Measurements from ENCODE around the gene CACNB2. TPM values are rescaled to one million over a fixed set of nuclear protein-coding genes. Genes with fewer than 3 reads are reported as not detected.
"Not testable (repeated sequence)": the region's sequence is repeated elsewhere in the genome, so short reads cannot be mapped to it uniquely, and the experiment has no call there.

Gene CACNB2
- total and polyA plus RNA-seq, 2 donors (not counting 3 experiments of a cell fraction or from before 2014, with no cell fraction given): not detected

DNA sequence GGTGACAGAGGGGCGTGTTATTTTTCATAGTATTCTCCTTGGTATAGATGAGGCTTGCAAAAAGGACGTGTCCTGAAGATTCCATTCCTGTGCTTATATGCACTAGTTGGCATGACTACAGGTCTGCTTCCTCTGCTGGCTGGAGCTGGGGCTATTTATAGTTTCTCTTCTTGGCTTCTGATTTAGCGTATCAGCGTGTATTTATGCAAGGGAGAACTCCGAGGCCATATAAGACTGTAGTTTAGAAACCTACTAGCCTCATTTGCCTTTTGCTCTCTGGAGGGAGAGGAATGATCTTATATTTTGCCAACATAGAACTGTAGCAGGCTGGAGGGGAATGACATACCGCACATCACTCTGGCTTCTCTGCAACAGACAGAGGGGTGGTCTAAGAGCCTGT is 39.7 kb downstream of the CACNB2 start:
- CTCF ChIA-PET: no interaction called here
- dilution Hi-C loops (cut with MboI; ENCODE audit: extremely low pct_ligation_motif_present, low sequenced_read_pairs): no loop called here

GRCh38 chr10:18181382-18181781 is 41.2 kb downstream of the CACNB2 start:
- H2AFZ ChIP-seq (ENCODE audit: low read depth, low read length); H3K9me1 ChIP-seq (replicated peaks; ENCODE audit: control insufficient read depth, extremely low read depth, insufficient read depth, low read length); POLR2A ChIA-PET; H3K27ac ChIP-seq (ENCODE audit: insufficient read depth, low read depth, low read length); H3K79me2 ChIP-seq (ENCODE audit: control insufficient read depth, insufficient read depth, low read length); DNase-seq (ENCODE audit: low read depth, low spot score); H3K4me1 ChIP-seq (ENCODE audit: control insufficient read depth, extremely low read depth, insufficient read depth, low read length); H3K9ac ChIP-seq (replicated peaks; ENCODE audit: extremely low read depth, insufficient read depth, low read length); H3K36me3 ChIP-seq (ENCODE audit: control insufficient read depth in 2 of 2, extremely low read depth in 1 of 2, insufficient read depth in 2 of 2, low read length in 2 of 2); H3K4me2 ChIP-seq (ENCODE audit: insufficient read depth, low read length); H3K4me3 ChIP-seq (replicated peaks in 1 of 3; ENCODE audit: insufficient read depth in 1 of 3, low read depth in 1 of 3, low read length in 3 of 3); CTCF ChIA-PET; dilution Hi-C loops (cut with MboI; ENCODE audit: extremely low pct_ligation_motif_present, low sequenced_read_pairs); H4K20me1 ChIP-seq (replicated peaks; ENCODE audit: control insufficient read depth, extremely low read depth, insufficient read depth, low read length); FAIRE-seq; H3K9me3 ChIP-seq (replicated peaks; ENCODE audit: control insufficient read depth, insufficient read depth, low read length); intact Hi-C loops (cut with micrococcal nuclease); BruUV-seq (replicated peaks); H3K27me3 ChIP-seq (ENCODE audit: control insufficient read depth in 2 of 2, insufficient read depth in 2 of 2, low read length in 2 of 2): not testable (repeated sequence)

More for the DNA sequence above, 39.7 kb downstream of the CACNB2 start:
- no peaks in the 10 kb centered on the region for H3K9me1 ChIP-seq (replicated peaks; ENCODE audit: control insufficient read depth, extremely low read depth, insufficient read depth, low read length)
- H3K27ac ChIP-seq (ENCODE audit: insufficient read depth, low read depth, low read length): no peak overlapping the region
- no TSS peak for BruUV-seq (replicated peaks)
- intact Hi-C loops (cut with micrococcal nuclease): no loop called here
- no peak overlapping the region for H3K9ac ChIP-seq (replicated peaks; ENCODE audit: extremely low read depth, insufficient read depth, low read length)
- FAIRE-seq: no peak
- no peaks in the 10 kb centered on the region for H3K79me2 ChIP-seq (ENCODE audit: control insufficient read depth, insufficient read depth, low read length)
- DNase-seq (ENCODE audit: low read depth, low spot score): no peak
- H3K36me3 ChIP-seq (ENCODE audit: control insufficient read depth in 2 of 2, extremely low read depth in 1 of 2, insufficient read depth in 2 of 2, low read length in 2 of 2): no peaks in the 10 kb centered on the region
- no peak overlapping the region for H3K4me2 ChIP-seq (ENCODE audit: insufficient read depth, low read length)
- H3K27me3 ChIP-seq (ENCODE audit: control insufficient read depth in 2 of 2, insufficient read depth in 2 of 2, low read length in 2 of 2): no peaks in the 10 kb centered on the region
- no peak overlapping the region for H3K4me3 ChIP-seq (replicated peaks in 1 of 3; ENCODE audit: insufficient read depth in 1 of 3, low read depth in 1 of 3, low read length in 3 of 3)
- H4K20me1 ChIP-seq (replicated peaks; ENCODE audit: control insufficient read depth, extremely low read depth, insufficient read depth, low read length): no peaks in the 10 kb centered on the region
- H3K4me1 ChIP-seq (ENCODE audit: control insufficient read depth, extremely low read depth, insufficient read depth, low read length): no peaks in the 10 kb centered on the region
- POLR2A ChIA-PET: no interaction called here
- H2AFZ ChIP-seq (ENCODE audit: low read depth, low read length): no peak overlapping the region
- no peaks in the 10 kb centered on the region for H3K9me3 ChIP-seq (replicated peaks; ENCODE audit: control insufficient read depth, insufficient read depth, low read length)
- TF ChIP-seq MYC (IDR thresholded peaks at IDR 0.05; ENCODE audit: low read depth, low read length) (no peak), CTCF (IDR thresholded peaks at IDR 0.05; ENCODE audit: extremely low read depth in 1 of 2, insufficient read depth in 1 of 2, low read depth in 1 of 2, low read length in 2 of 2) (no peak), MAX (IDR thresholded peaks at IDR 0.05; ENCODE audit: insufficient read depth, insufficient read length) (no peak), EZH2 (IDR thresholded peaks at IDR 0.05; ENCODE audit: borderline replicate concordance, low read depth, low read length, severe bottlenecking) (no peak), POLR2A (IDR thresholded peaks at IDR 0.05; ENCODE audit: low read depth, low read length) (no peak), FOS (IDR thresholded peaks at IDR 0.05; ENCODE audit: borderline replicate concordance, insufficient read depth, low read length) (no peak), POLR2AphosphoS5 (IDR thresholded peaks at IDR 0.05; ENCODE audit: insufficient read depth, low read depth, low read length) (no peak), JUN (IDR thresholded peaks at IDR 0.05; ENCODE audit: borderline replicate concordance, insufficient read depth, insufficient read length, low read depth) (no peak), GATA2 (IDR thresholded peaks at IDR 0.05; ENCODE audit: insufficient read depth, insufficient read length, low read depth, low read length) (no peak)

Data from endothelial cell of umbilical vein (primary cell).